ACHN (cell line): ENCODE data around the gene SYT7.

Experiments used
- DNase-seq: peaks from one replicate; pipeline ENCODE4 v3.0.0-alpha.2; 2015
- in situ Hi-C: cut with HindIII; loops from 2 replicates; pipeline ENCODE4 v1.10.0; 2017; ENCODE audit warnings: low sequenced_read_pairs, low pct_ligation_motif_present, low pct_unique_long_range_greater_than_20kb

Gene SYT7

DNA sequence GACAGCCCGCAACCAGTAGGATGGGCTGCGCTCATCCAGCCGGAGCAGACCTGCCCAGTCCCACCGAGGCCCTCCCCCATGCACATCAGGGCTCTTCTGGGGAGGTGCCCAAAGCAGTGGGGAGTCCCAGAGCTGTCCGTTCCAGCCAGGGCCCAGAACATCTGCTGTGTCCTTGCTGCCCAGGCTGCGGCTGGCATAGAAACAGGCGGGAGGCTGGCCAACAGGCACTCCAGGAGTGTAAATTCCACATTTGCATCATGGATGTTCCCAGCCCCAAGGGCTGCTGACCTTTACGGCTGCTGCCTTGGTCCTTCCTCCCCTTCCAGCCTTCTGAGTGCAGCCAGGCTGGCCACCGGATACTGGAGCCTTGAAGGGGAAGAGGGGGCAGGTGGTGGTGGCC, 30.0 kb upstream of the SYT7 start:
- in situ Hi-C loops: no loop called here
- DNase-seq: no peak

DNA sequence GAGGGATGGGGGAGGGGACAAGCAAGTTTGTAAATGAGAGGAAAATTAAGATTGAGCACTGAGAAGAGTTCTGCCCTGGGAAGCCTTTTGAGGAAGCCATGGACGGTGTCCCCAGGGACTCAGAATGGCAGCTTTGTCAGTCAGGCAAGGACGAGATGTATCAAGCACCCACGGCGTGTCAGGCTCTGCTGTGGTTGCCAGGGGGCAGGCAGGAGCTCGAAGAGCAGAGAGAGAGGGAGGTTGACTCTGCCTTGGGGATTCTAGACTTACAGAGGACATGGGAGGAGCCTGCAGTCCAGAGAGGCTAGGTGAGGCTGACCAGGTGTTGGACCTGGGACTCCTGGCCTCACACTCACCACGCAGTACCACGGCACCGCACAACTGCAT, 29.1 kb upstream of the SYT7 start:
- DNase-seq: no peak
- in situ Hi-C loops: no loop called here

DNA sequence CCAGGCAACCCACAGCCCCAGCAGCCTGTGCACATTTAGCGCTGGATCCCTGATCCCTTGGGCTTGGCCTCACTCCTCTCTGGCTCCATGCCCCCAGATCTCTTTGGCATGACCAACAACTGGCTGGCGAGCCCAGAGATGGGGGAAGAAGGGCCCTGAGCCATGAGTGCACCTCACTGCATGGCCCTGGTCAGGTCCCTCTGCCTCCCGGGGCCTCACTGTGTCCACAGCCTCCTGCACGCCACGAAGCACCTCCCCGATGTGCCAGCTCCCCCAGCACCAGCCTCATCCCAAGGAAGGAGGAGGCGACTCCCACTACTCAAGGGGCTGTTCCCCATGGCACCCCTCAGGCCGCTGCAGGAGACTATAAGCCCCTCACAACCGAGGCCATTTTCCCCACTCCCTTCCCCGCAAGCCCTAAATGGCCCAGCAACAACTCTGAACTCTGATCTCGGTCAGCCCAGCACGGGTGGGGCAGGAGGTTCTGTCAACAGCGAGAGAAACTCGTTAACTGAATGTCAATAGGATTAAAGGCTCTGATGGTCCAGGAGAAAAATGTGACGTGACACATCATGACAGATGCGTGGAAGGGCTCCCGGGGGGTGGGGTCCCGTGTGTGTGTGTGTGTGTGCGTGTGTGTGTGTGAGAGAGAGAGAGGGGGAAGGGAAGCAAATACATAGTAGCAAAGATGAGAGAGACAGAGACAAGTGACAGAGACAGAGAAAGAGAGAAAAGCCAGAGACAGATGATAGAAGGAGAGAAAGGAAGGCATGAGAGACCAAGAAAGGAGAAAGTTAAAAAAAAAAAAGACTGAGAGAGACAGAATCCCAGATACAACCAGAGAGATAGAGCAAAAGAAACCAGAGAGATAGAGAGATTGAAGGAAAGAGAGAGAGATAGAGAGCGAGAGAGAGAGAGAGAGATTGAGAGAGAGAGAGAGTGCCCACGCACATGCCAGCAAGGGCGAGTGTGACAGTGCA, 28.4 kb upstream of the SYT7 start:
- in situ Hi-C loops: no loop called here
- DNase-seq: no peak

DNA sequence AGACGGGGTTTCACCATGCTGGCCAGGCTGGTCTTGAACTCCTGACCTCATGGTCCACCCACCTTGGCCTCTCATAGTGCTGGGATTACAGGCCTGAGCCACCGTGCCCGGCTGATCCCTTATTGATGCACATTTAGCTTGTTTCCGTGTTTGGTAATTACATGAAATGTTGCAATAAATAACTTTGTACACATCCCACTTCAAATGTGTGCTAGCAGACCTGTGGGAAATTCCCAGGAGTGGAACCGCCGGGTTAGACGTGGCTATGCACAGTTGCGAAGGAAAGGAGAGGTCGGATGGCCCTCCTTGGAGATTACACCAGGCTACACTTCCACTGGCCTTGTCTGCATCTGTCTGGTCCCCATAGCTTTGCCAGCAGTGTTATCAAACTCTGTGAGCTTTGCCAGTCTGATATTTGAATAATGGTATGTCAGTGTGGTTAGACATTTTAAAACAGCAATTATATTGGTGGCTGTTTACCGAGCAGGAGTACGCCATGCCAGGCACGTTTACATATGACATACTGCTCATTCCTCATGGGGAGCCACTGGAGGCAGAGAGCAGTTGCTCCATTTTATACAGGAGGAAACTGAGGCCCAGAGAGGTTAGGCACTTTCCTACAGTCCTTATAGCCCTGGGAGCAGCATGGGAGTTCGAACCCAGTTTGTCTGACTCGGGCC, 27.2 kb upstream of the SYT7 start:
- no peak for DNase-seq
- in situ Hi-C loops: no loop called here

DNA sequence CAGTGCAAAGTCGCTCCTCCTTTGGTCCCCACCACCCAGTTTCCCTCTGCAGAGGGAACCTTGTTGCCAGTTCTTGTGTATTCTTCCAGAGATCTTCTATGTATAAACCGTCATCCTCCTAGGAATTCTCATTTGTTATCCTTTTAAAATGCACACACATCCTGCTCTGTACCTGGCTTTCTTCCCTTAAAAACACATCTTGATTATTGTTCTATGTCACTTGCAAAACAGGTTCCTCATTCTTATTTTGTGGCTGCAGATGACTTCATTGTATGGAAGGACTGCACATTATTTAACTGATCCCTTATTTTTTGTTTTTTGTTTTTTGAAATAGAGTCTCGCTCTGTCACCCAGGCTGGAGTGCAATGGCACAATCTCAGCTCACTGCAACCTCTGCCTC, 26.6 kb upstream of the SYT7 start:
- in situ Hi-C loops: no loop called here
- DNase-seq: no peak

DNA sequence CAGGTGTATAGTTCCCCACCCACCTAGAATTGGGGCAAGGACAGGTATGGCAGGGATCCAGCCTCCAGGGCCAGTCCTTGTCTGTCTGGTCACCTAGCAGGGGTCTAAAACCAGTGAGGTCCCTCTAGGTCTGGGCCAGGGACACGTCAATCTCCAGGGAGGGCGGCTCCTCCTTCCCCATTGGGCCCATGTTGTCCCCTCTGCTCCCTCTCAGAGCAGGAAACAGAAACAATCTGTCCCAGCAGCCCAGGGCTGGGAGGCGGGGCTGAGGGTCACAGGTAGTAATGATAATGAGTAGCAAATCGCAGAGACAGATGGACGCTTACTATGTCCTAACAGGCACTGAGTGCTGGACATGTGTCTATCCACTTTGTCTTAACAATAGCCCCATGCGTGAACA, 22.8 kb upstream of the SYT7 start:
- in situ Hi-C loops: no loop called here
- no peak for DNase-seq

DNA sequence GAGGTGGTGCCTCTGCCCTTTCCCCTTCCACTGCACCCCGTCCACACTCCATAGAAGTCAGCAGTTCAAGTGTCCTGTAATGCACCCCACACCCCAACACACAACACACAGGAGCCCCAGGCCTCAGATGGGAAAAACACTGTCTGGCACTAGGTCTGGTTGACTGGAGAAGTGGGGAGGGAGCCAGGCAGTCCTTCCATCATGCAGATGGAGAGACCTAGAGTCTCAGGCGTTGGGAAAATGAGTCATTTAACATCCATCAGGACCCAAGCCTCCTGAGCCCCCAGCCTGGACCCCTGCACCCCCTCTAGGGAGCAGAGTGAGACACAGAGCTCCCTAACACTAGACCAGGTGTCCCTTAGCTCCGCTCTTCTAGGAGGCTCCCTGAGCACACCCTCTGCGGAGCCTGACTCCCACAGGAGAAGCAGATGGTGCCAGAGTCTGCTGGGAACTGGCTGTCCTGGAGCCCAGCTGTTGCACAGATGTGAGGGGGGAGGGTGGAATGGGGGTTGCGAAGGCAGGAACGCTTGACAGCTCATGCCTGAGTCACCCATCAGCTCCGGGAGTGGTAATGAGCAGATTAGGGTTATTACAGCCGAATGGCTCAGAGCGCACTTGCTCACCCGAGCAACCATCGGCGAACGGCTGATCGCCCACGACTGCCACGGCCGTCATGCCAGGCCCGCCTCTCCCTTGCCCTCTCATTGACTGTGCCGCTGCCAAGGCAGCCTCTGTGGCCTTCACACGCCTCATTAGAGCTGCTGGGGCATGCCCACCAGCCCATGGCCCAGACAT, 22.1 kb upstream of the SYT7 start:
- DNase-seq: peak; percentile 58
- in situ Hi-C loops: no loop called here

DNA sequence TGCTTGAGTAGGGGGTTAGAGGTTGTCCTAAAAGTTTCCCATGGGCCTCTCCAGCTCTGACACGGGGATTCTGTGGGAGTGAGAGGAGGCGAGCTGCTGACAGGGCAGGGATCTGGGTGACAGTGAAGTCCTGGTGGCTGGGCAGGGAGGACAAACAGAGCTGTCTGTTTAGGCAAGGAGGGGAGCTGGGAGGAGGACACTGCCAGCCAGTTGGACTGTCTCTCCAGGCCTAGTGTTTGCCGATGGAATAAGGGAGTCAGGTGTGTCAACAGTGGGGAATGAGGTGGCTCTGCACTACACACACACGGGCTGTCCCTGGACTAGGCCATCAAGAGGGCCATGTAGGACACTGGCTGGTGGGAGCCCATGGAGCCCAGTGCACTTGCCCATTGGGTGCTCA, 20.6 kb upstream of the SYT7 start:
- no peak for DNase-seq
- in situ Hi-C loops: no loop called here

DNA sequence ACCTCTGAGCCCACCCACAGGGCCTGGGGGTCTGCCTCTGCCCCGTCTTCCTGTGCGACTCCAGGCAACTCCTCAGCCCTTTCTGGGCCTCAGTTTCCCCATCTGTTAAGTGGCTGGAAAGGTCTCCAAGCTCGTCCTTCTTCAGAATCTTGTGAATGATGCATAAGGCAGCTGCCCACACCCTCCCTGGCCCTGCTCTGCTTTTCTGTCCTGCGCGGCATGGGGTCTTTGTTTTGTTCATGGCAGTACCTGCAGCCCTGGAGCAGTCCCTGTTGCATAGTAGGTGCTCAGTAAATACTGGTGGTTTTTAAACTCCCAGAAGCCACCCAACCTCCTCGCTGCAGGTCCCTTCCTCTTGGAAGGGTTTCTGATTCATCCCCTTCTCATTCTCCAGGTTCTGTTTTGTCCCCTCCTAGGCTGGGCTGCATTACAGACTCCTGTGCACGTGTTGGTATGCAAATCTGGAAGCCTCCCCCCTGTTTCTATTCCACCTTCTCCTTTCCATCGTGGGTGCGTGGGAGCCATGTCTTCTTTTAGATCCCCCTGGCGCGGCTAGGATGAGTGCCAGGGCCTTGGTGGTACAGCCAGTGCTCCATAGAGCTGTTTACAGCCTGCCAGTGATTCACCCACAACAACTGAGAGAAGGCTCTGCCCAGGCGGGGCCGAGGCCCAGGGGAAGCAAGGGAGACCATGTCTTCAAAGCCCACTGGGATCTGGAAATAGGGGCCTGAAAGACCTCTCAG, 19.3 kb upstream of the SYT7 start:
- in situ Hi-C loops: no loop called here
- no peak for DNase-seq

DNA sequence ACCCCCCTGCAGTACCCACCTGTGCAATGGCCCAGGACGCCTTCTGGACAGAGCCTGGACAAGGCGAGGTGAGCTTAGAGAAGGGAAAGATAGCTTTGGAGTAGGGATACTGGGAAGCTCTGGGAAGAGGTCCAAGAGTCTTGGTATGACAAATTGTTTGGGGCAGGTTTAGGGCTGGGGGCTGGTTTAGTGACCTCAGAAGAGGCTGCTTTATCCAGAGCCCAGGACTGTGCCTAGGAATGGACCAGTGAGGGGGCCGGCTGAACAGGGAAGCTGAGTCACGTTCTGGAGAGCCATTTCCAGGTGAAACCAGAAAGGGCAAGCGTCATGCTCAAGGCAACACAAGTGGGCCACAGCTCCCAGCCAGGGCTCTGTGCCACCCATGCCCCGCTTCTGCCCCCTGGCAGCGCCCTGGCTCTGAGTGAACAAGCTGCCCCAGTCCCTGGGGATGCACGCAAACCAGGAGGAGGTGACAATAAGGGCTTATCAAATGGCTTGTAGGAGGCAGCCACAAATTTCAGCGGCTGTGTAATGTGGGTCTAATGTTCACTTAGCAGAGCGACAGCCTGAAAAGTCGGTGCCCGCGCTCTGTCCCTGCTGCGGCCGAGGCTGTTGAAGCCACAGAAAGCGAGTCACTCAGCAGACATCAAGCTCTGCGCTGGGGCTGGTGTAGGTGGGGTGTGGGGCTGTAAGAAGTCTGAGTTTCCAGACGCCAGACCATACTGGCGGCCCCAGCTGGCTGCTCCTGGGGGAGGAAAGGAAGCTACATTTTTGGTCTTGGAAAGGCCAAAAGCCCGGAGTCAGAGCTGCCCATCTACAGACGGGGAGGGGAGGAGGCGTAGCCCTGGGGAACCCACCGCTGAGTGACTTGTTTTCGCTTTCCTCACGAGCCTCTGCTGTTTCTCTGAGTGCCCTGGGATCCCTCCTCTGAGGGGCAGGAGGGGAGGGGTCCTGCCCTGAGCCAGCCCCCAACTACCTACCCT, 18.3 kb upstream of the SYT7 start:
- DNase-seq: no peak
- in situ Hi-C loops: no loop called here

DNA sequence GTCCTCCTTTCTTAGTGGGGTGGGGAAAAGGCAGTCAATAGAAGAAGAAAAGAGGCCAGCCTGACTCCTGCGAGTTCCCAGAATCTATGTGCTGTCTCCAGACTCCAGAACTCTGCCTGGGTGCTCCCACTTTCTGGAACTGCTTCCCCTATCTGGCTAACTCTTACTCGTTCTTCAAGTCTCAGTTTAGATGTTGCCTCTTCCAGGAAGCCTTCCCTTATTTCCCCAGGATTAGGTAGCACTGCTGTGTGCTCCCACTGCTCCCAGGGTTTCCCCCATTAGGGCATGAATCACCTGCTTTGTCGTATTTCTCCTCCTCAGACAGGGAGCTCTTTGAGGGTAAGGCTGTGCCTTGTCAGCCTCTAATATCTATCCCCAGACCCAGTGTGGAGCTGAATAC, 17.5 kb upstream of the SYT7 start:
- in situ Hi-C loops: no loop called here
- DNase-seq: no peak

DNA sequence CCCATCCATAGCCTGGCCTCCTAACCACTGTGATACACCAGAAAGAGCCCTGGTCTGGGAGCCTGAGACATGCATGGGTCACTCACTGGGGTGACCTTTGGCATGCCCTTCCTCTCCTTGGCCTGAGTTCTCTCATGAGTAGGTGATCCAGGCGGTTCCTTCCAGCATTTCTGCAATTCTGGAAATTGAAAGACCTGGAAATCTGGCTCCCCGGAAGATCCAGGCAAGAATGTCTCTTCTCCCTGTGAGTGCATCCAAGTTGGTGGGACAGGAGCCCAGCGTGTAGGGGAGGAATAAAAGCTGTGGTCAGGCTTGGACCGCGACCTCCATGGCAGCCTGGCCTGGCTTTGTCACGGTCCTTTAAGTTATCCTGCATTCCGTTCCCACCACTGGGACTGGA, 16.1 kb upstream of the SYT7 start:
- in situ Hi-C loops: no loop called here

DNA sequence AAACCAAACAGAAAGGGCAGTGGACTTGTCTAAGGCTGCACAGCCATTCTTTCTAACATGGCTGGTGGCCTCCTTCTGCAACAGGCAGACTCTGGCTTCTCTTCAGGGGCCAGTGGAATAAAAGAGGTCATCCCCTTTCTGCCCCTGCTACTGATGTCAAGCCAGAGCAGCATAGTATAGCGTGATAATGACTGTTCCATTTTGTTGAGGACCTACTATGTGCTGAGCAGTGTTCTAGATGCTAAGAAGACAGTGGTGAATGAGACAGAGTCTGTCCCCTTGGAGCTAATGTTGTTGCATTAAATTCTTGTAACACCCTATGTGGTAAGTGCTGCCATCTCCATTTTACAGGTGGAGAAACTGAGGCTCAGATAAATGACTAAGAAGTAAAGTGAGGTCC, 15.7 kb upstream of the SYT7 start:
- no peak for DNase-seq
- in situ Hi-C loops: no loop called here

More for the DNA sequence above, 16.1 kb upstream of the SYT7 start:
- DNase-seq: no peak

DNA sequence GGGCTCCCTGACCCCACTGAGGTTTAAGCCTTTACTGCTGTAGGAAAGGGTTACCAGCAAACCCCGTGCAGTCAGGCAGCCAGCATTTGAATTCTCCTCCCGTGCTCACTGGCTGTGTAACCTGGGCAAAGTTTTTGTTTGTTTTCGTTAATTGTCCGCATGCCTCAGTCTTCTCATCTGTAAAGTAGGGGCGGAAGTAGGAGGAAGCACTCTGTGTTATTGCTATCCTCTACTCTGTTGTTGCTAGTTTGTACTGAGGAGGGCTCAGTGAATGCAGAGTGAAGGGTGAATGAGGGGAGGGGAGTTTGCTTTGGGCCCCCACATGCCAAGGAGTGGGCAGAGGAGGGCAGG, 14.0 kb upstream of the SYT7 start:
- no peak for DNase-seq
- in situ Hi-C loops: no loop called here

DNA sequence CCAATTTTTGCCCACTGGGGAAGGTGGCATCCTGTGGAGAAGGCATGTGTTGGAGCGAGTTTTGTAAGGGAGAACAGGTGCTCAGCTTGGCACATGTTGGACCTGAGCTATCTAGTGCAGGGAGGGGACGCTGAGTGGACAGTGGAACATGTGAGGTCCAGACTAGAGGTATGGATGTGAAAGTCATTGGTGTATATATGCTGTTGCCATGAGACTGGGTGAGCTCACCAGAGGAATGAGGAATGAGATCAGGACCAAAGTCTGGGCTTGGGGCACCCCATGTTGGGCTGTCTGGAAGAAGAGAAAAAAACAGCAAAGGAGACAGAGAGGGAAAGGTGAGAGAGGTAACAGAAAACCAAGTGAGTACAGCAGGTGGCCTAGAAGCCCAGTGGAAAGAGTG, 12.3 kb upstream of the SYT7 start:
- in situ Hi-C loops: no loop called here
- DNase-seq: no peak

DNA sequence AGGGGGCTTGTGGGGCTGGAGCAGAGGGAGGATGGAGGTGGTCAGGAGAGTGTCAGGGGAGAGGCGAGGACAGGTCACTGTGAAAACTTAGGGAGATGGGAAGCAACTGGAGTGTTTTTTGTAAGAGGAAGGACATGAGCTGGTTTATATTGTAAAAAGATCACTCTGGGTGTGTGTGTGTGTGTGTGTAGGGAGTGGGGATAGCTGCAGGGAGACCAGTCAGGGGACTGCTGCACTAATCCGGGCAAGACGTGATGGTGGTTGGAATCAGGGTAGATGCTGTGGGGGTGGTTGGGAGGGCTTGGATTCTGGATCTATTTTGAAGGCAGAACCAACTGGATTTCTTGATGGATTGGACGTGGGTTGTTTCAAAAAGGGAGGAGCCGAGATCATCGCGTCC, 11.3 kb upstream of the SYT7 start:
- in situ Hi-C loops: no loop called here
- no peak for DNase-seq

DNA sequence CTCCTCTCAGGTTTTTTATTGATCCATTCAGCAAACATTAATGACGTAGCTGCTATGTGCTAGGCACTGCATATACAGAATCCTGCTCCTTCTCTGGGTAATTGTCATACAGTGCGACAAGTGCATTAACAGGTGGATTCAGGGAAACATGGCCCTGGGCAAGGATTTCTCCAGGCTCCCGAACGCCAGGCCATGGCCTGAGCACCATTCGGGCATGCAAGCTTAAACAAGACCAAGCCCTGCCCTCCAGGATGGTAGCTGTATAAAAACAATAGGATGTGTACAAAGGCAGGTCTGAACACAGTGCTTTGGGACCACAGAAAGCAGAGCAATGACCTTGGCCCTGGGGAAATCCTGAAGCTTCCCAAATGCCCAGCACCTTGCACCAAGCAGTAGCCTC, 9.1 kb upstream of the SYT7 start:
- no peak for DNase-seq
- in situ Hi-C loops: no loop called here

DNA sequence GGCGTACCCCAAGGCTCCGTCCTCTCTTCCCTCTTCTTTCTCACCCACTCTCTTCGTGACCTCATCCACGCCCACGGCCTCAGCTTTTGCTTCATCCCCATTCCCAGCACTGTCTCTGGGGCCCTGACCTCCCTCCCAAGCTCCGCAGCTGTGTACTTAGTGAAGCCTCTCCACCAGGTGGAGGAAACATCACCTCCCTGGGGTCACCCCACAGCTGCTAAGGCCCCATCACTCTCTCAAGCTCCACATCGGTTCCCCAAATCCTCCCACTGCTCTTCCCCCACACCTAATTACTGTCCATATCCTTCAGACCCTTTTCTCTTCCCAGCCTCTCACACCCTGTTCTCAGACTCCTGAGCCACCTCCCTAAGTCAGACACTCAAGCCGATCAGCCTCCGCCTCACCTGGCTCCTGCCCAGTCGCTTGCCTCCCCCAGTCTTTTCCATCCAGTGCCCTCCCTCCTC, 7.9 kb upstream of the SYT7 start:
- DNase-seq: no peak
- in situ Hi-C loops: no loop called here
